ENCODE measurements around the gene NDST1.

- TF ChIP-seq POLR2A (IDR thresholded peaks at IDR 0.05; ENCODE audit: control extremely low read depth in 1 of 2, low read depth in 2 of 2, low read length in 2 of 2): no peak
- no peak for TF ChIP-seq POLR2AphosphoS5 (IDR thresholded peaks at IDR 0.05; ENCODE audit: low read depth, low read length)
- TF ChIP-seq SP1 (IDR thresholded peaks at IDR 0.05; ENCODE audit: low read depth, low read length): no peak
- no peak for TF ChIP-seq CTCF (IDR thresholded peaks at IDR 0.05; ENCODE audit: control extremely low read depth in 1 of 3, insufficient read depth in 1 of 3, low read depth in 1 of 3, low read length in 3 of 3)
- TF ChIP-seq RAD21 (IDR thresholded peaks at IDR 0.05 in 1 of 2, conservative IDR thresholded peaks at IDR 0.05 in 1 of 2; ENCODE audit: low read depth in 2 of 2, low read length in 2 of 2): no peak
- no peak for TF ChIP-seq EP300 (IDR thresholded peaks at IDR 0.05; ENCODE audit: borderline replicate concordance in 1 of 2, low read depth in 2 of 2, low read length in 2 of 2)
- TF ChIP-seq SP4 (IDR thresholded peaks at IDR 0.05; ENCODE audit: low read length): no peak
- no peak for TF ChIP-seq YY1 (IDR thresholded peaks at IDR 0.05; ENCODE audit: low read depth, low read length)
- no peak for TF ChIP-seq CEBPB (IDR thresholded peaks at IDR 0.05; ENCODE audit: low read depth, low read length)
- TF ChIP-seq EGR1 (IDR thresholded peaks at IDR 0.05; ENCODE audit: borderline replicate concordance, low read depth, low read length): no peak
- no peak for TF ChIP-seq EZH2 (IDR thresholded peaks at IDR 0.05; ENCODE audit: low read depth, low read length, severe bottlenecking)
- no peak for TF ChIP-seq MAX (IDR thresholded peaks at IDR 0.05)
These were observed 35.1 kb downstream of the NDST1 start for GRCh38 chr5:150542933-150543445.
